Fibroblast of lung (primary cell): ENCODE results near the gene PRMT3. TPM values are rescaled to one million over a fixed set of nuclear protein-coding genes. Genes with fewer than 3 reads are reported as not detected.
"Not testable (repeated sequence)": the region's sequence is repeated elsewhere in the genome, so short reads cannot be mapped to it uniquely, and the experiment has no call there.

Experiments used
- DNase-seq, 2 donors: peaks; one replicate each; pipeline versions ENCODE4 v3.0.0 to v3.0.0-alpha.2; 2010; ENCODE audit warnings: low read depth in 2 of 2
- H2AFZ ChIP-seq: 2 replicates; pipeline ENCODE4 v1.5.1; 2012; ENCODE audit warnings: low read length, control low read depth, inconsistent platforms
- H3K27ac ChIP-seq: 2 replicates; pipeline ENCODE4 v1.5.1; 2011; ENCODE audit warnings: low read length, control low read depth; ENCODE audit not compliant: insufficient read depth
- H3K27me3 ChIP-seq: 2 replicates; pipeline ENCODE4 v1.5.1; 2011; ENCODE audit warnings: mild to moderate bottlenecking, low read length; ENCODE audit not compliant: control insufficient read depth, insufficient read depth
- H3K36me3 ChIP-seq: 2 replicates; pipeline ENCODE4 v1.5.1; 2011; ENCODE audit warnings: low read length; ENCODE audit not compliant: control insufficient read depth, insufficient read depth
- H3K4me1 ChIP-seq: 2 replicates; pipeline ENCODE4 v1.5.1; 2011; ENCODE audit warnings: low read length; ENCODE audit not compliant: control insufficient read depth, insufficient read depth; ENCODE audit errors: extremely low read depth
- H3K4me2 ChIP-seq: 2 replicates; pipeline ENCODE4 v1.5.1; 2011; ENCODE audit warnings: low read length, control low read depth; ENCODE audit not compliant: insufficient read depth; ENCODE audit errors: extremely low read depth
- H3K4me3 ChIP-seq, 4 experiments: fragments of 200-600 bp in 1 of 4; sonication (generic) in 1 of 4; replicated peaks in 1 of 4; 2 replicates each; pipeline ENCODE4 v1.5.1; 2011 to 2016; ENCODE audit warnings: low read length in 4 of 4, low read depth in 3 of 4, mild to moderate bottlenecking in 3 of 4, control low read depth in 2 of 4, inconsistent platforms in 1 of 4, mixed read lengths in 1 of 4; ENCODE audit not compliant: insufficient read depth in 1 of 4; ENCODE audit errors: control extremely low read depth in 1 of 4
- H3K79me2 ChIP-seq: 2 replicates; pipeline ENCODE4 v1.5.1; 2012; ENCODE audit warnings: mild to moderate bottlenecking, low read length, inconsistent platforms; ENCODE audit not compliant: control insufficient read depth, insufficient read depth
- H3K9ac ChIP-seq: 2 replicates; pipeline ENCODE4 v1.5.1; 2011; ENCODE audit warnings: mild to moderate bottlenecking, low read length, control low read depth; ENCODE audit not compliant: insufficient read depth
- H3K9me3 ChIP-seq: 2 replicates; pipeline ENCODE4 v1.5.1; 2012; ENCODE audit warnings: low read depth, low read length; ENCODE audit not compliant: control insufficient read depth, insufficient read depth
- H4K20me1 ChIP-seq: 2 replicates; pipeline ENCODE4 v1.5.1; 2011; ENCODE audit warnings: low read length; ENCODE audit not compliant: control insufficient read depth, insufficient read depth; ENCODE audit errors: extremely low read depth
- EZH2 ChIP-seq: IDR thresholded peaks from 2 replicates; pipeline ENCODE4 v1.5.1; 2012; ENCODE audit warnings: low read length, control low read depth, mild to moderate bottlenecking; ENCODE audit errors: missing control alignments
- polyA plus RNA-seq, 2 donors: library from polyadenylated mRNA; depleted of rRNA in 1 of 2; stranded (reverse) in 1 of 2; unstranded in 1 of 2; fragments of >200 nt; gene quantifications; 2 replicates each; pipeline ENCODE4 v1.2.1, GENCODE V29; 2011 to 2012; ENCODE audit warnings: missing spikeins in 1 of 2
- total RNA-seq: library from RNA; depleted of rRNA; stranded (reverse); fragments of >200 nt; gene quantifications from 2 replicates; pipeline ENCODE4 v1.2.1, GENCODE V29; 2014
- TF ChIP-seq, protein P1 (sequence below), 2 donors: IDR thresholded peaks in 1 of 2; conservative IDR thresholded peaks in 1 of 2; 1 replicate in 1 of 2; 2 replicates in 1 of 2; pipeline ENCODE4 v1.5.1; 2011 to 2012; ENCODE audit warnings: low read length in 2 of 2, control low read depth in 1 of 2, inconsistent platforms in 1 of 2, low read depth in 1 of 2, mild to moderate bottlenecking in 1 of 2

PRMT3 gene
- total and polyA plus RNA-seq, 2 donors (not counting 1 experiment from before 2014, with no cell fraction given): 13.0 to 14.2 TPM

DNA sequence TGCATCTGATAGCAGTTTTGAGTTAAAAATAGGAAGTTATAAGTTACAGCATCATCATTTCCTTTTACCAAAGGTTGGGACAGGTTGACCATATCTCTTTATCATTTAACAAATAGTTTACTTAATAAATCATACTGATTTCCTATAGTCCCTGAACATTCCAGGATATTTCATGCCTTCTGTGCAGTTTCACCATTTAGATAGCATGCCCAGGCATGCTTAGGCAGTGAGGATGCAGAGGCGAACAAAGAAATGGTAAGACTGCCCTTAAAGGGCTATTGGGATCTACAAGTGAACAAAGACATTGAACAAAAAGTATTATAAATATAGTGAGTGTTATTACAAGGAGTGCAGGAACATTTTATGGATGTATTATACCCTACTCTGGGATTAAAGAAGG is 96.4 kb downstream of the PRMT3 start:
- H4K20me1 ChIP-seq: no peaks in the 10 kb centered on the region
- no peaks in the 10 kb centered on the region for H3K27me3 ChIP-seq
- no peak overlapping the region for H2AFZ ChIP-seq
- no peak overlapping the region for H3K27ac ChIP-seq
- H3K4me2 ChIP-seq: no peak overlapping the region
- H3K9ac ChIP-seq: no peak overlapping the region
- H3K4me1 ChIP-seq: no peaks in the 10 kb centered on the region
- H3K4me3 ChIP-seq: no peak overlapping the region
- no peaks in the 10 kb centered on the region for H3K9me3 ChIP-seq
- no peaks in the 10 kb centered on the region for H3K79me2 ChIP-seq
- TF ChIP-seq, protein P1, sequence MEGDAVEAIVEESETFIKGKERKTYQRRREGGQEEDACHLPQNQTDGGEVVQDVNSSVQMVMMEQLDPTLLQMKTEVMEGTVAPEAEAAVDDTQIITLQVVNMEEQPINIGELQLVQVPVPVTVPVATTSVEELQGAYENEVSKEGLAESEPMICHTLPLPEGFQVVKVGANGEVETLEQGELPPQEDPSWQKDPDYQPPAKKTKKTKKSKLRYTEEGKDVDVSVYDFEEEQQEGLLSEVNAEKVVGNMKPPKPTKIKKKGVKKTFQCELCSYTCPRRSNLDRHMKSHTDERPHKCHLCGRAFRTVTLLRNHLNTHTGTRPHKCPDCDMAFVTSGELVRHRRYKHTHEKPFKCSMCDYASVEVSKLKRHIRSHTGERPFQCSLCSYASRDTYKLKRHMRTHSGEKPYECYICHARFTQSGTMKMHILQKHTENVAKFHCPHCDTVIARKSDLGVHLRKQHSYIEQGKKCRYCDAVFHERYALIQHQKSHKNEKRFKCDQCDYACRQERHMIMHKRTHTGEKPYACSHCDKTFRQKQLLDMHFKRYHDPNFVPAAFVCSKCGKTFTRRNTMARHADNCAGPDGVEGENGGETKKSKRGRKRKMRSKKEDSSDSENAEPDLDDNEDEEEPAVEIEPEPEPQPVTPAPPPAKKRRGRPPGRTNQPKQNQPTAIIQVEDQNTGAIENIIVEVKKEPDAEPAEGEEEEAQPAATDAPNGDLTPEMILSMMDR (conservative IDR thresholded peaks at IDR 0.05 in 1 of 2, IDR thresholded peaks at IDR 0.05 in 1 of 2; ENCODE audit: low read depth in 1 of 2, low read length in 2 of 2): no peak
- TF ChIP-seq EZH2: no peak
- no peaks in the 10 kb centered on the region for H3K36me3 ChIP-seq
- peak in 1 of 2 donors; percentile 12 for DNase-seq

DNA sequence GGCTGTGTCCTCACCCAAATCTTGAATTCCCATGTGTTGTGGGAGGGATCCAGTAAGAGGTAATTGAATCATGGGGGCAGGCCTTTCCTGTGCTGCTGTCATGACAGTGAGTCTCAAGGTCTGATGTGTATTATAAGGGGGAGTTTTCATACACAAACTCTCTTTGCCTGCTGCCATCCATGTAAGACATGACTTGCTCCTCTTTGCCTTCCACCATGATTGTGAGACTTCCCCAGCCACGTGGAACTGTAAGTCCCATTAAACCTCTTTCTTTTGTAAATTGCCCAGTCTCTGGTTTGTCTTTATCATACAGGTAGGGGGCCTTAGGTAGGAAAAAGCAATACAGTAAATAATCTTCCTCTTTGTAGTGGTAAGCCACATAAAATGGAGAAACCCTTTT is 96.9 kb downstream of the PRMT3 start:
- H3K4me2 ChIP-seq, H3K4me1 ChIP-seq, DNase-seq: not testable (repeated sequence)

DNA sequence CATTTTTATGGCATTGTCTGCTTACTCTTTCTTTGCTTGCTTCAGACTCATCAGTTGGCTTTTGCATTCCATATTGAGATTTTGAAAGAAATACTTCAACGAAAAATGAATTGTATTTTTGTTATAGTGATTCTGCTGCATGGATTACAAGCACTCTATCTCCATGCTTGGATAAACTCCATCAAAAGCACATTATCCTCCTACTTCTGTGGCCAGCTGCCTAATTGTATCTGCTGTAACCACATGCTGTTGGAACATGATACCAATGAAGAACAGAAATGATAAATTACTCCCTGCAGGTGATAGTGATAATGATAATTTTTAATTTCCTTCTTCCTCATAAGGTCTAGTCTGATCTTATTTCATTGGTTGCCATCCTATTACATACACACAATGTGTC is 100.8 kb downstream of the PRMT3 start:
- Histone ChIP-seq H3K79me2 (no peaks in the 10 kb centered on the region), H3K4me2 (no peak overlapping the region), H3K9me3 (no peaks in the 10 kb centered on the region), H3K27me3 (no peaks in the 10 kb centered on the region), H3K9ac (no peak overlapping the region), H3K4me3 (no peak overlapping the region), H3K4me1 (no peaks in the 10 kb centered on the region), H4K20me1 (no peaks in the 10 kb centered on the region), H2AFZ (no peak overlapping the region), H3K27ac (no peak overlapping the region), H3K36me3 (no peaks in the 10 kb centered on the region)
- DNase-seq: peak in 1 of 2 donors; percentile 36
- no peak for TF ChIP-seq EZH2
- TF ChIP-seq, protein P1 (conservative IDR thresholded peaks at IDR 0.05 in 1 of 2, IDR thresholded peaks at IDR 0.05 in 1 of 2; ENCODE audit: low read depth in 1 of 2, low read length in 2 of 2): no peak

More for the DNA sequence above, 96.9 kb downstream of the PRMT3 start:
- H4K20me1 ChIP-seq, H3K9ac ChIP-seq, H3K79me2 ChIP-seq, H2AFZ ChIP-seq, H3K36me3 ChIP-seq, H3K4me3 ChIP-seq, H3K27ac ChIP-seq, H3K9me3 ChIP-seq, H3K27me3 ChIP-seq: not testable (repeated sequence)
